IMR-90 (cell line): ENCODE results near the gene MICALL2. TPM values are rescaled to one million over a fixed set of nuclear protein-coding genes. Genes with fewer than 3 reads are reported as not detected.

Experiments used
- ATAC-seq: fragments of 200-7000 bp; cut with Tn5 transposase; 2 replicates; pipeline ENCODE4 v1.9.1; 2020; ENCODE audit warnings: low read depth, mild to moderate bottlenecking, moderate library complexity
- BruUV-seq: library from RNA; stranded (reverse); fragments of 400-500 nt; replicated peaks from 2 replicates; lab custom pipeline; 2021; lab: Mats Ljungman, UMichigan
- CTCF ChIA-PET: fragments of 300-600 bp; formaldehyde crosslinking; extraction: SDS; loops from one replicate; lab custom pipeline; 2021; ENCODE audit warnings: antibody characterized with exemption; lab: Yijun Ruan, JAX
- POLR2A ChIA-PET: fragments of 300-600 bp; sonication (Branson Sonifier 250); formaldehyde crosslinking; loops from one replicate; lab custom pipeline; 2022; ENCODE audit warnings: antibody characterized with exemption; ENCODE audit not compliant: unreplicated experiment; lab: Charles Lee
- DNase-seq: peaks from one replicate; pipeline ENCODE4 v3.0.0; 2013
- H2AFZ ChIP-seq: replicated peaks from 2 replicates; pipeline ENCODE3; 2013; ENCODE audit warnings: low read length, mild to moderate bottlenecking; ENCODE audit not compliant: poor library complexity
- H2AK5ac ChIP-seq: 2 replicates; pipeline ENCODE4 v1.6.1; 2013; ENCODE audit warnings: low read depth, low read length, inconsistent platforms
- H2AK9ac ChIP-seq: replicated peaks from 2 replicates; pipeline ENCODE3; 2013; ENCODE audit warnings: mild to moderate bottlenecking, low read depth, low read length, moderate library complexity; ENCODE audit not compliant: poor library complexity
- H2BK120ac ChIP-seq: 2 replicates; pipeline ENCODE4 v1.6.1; 2013; ENCODE audit warnings: low read depth, low read length, inconsistent platforms
- H2BK15ac ChIP-seq: 3 replicates; pipeline ENCODE4 v1.6.1; 2013; ENCODE audit warnings: low read depth, low read length, inconsistent platforms
- H2BK20ac ChIP-seq: 2 replicates; pipeline ENCODE4 v1.6.1; 2013; ENCODE audit warnings: low read depth, mild to moderate bottlenecking, inconsistent platforms, low read length, moderate library complexity
- H2BK5ac ChIP-seq: 2 replicates; pipeline ENCODE4 v1.6.1; 2013; ENCODE audit warnings: mild to moderate bottlenecking, low read depth, low read length, inconsistent platforms; ENCODE audit not compliant: poor library complexity, severe bottlenecking
- H3K14ac ChIP-seq: replicated peaks from 2 replicates; pipeline ENCODE4 v1.6.1; 2013; ENCODE audit warnings: low read depth, low read length, inconsistent platforms
- H3K18ac ChIP-seq: 2 replicates; pipeline ENCODE4 v1.6.1; 2013; ENCODE audit warnings: low read depth, low read length, control low read depth
- H3K23ac ChIP-seq: 2 replicates; pipeline ENCODE4 v1.6.1; 2013; ENCODE audit warnings: low read depth, low read length, inconsistent platforms
- H3K27ac ChIP-seq: 2 replicates; pipeline ENCODE4 v1.5.1; 2013; ENCODE audit warnings: mild to moderate bottlenecking, control low read depth, low read length; ENCODE audit not compliant: insufficient read depth
- H3K27me3 ChIP-seq: 2 replicates; pipeline ENCODE4 v1.6.1; 2013; ENCODE audit warnings: low read length; ENCODE audit not compliant: control insufficient read depth, insufficient read depth
- H3K36me3 ChIP-seq: 2 replicates; pipeline ENCODE4 v1.6.1; 2013; ENCODE audit warnings: low read length, mixed read lengths; ENCODE audit not compliant: control insufficient read depth, insufficient read depth
- H3K4ac ChIP-seq: 2 replicates; pipeline ENCODE4 v1.6.1; 2013; ENCODE audit warnings: low read depth, low read length, inconsistent platforms
- H3K4me1 ChIP-seq: 2 replicates; pipeline ENCODE4 v1.6.1; 2013; ENCODE audit warnings: low read length, mixed read lengths; ENCODE audit not compliant: control insufficient read depth, insufficient read depth
- H3K4me2 ChIP-seq: 2 replicates; pipeline ENCODE4 v1.6.1; 2013; ENCODE audit warnings: low read depth, mild to moderate bottlenecking, control low read depth, low read length, moderate library complexity
- H3K4me3 ChIP-seq: 2 replicates; pipeline ENCODE4 v1.5.1; 2013; ENCODE audit warnings: low read depth, mild to moderate bottlenecking, control low read depth, low read length, moderate library complexity; ENCODE audit not compliant: insufficient read depth
- H3K56ac ChIP-seq: 2 replicates; pipeline ENCODE4 v1.6.1; 2013; ENCODE audit warnings: low read length, inconsistent platforms; ENCODE audit not compliant: insufficient read depth; ENCODE audit errors: extremely low read depth
- H3K79me1 ChIP-seq, 2 experiments: 2 replicates each; pipeline ENCODE4 v1.6.1; 2013; ENCODE audit warnings: low read length in 2 of 2, inconsistent platforms in 1 of 2, low read depth in 1 of 2
- H3K9ac ChIP-seq: 2 replicates; pipeline ENCODE4 v1.6.1; 2013; ENCODE audit warnings: low read depth, low read length, control low read depth
- H3K9me1 ChIP-seq: 2 replicates; pipeline ENCODE4 v1.6.1; 2013; ENCODE audit warnings: low read length, inconsistent platforms; ENCODE audit not compliant: insufficient read depth
- H3K9me3 ChIP-seq: 2 replicates; pipeline ENCODE4 v1.6.1; 2013; ENCODE audit warnings: low read length; ENCODE audit not compliant: control insufficient read depth, insufficient read depth
- H4K20me1 ChIP-seq: 2 replicates; pipeline ENCODE4 v1.6.1; 2013; ENCODE audit warnings: low read length, inconsistent platforms; ENCODE audit not compliant: insufficient read depth
- H4K5ac ChIP-seq: 2 replicates; pipeline ENCODE4 v1.6.1; 2013; ENCODE audit warnings: mild to moderate bottlenecking, low read depth, low read length, control low read depth
- H4K8ac ChIP-seq, 2 experiments: 2 replicates each; pipeline ENCODE4 v1.6.1; 2013; ENCODE audit warnings: low read depth in 2 of 2, low read length in 2 of 2, control low read depth in 1 of 2, inconsistent platforms in 1 of 2
- H4K91ac ChIP-seq: 2 replicates; pipeline ENCODE4 v1.6.1; 2013; ENCODE audit warnings: low read depth, low read length, inconsistent platforms; ENCODE audit not compliant: insufficient read depth
- BHLHE40 ChIP-seq: fragments of 150-350 bp; IDR thresholded peaks from 2 replicates; pipeline ENCODE4 v1.6.1; 2016; ENCODE audit warnings: mild to moderate bottlenecking, low read depth, low read length
- CHD1 ChIP-seq: IDR thresholded peaks from 2 replicates; pipeline ENCODE4 v1.6.1; 2012; ENCODE audit warnings: low read depth, low read length, improper control_type of control experiment
- RFX5 ChIP-seq: IDR thresholded peaks from 2 replicates; pipeline ENCODE4 v1.8.0; 2012; ENCODE audit warnings: low read depth, mild to moderate bottlenecking, low read length, moderate library complexity
- WGBS, 2 experiments: methylation state at CpG; one replicate each; pipeline versions ENCODE4 v1.1.5 to v1.1.7; 2013; ENCODE audit warnings: missing lambda C conversion rate in 2 of 2; ENCODE audit not compliant: insufficient read length in 1 of 2; ENCODE audit errors: extremely low coverage in 2 of 2; 5-methylcytosine and 5-hydroxymethylcytosine counted together
- dilution Hi-C: fragments of 300-500 bp; cut with HindIII; formaldehyde crosslinking; loops from one replicate; pipeline ENCODE4 v1.14.3; 2018; ENCODE audit warnings: low sequenced_read_pairs; ENCODE audit not compliant: unreplicated experiment
- in situ Hi-C: fragments of 300-500 bp; cut with MboI; formaldehyde crosslinking; loops from 3 replicates; pipeline ENCODE4 v1.14.3; 2019; ENCODE audit warnings: low sequenced_read_pairs, inconsistent platforms, mixed read lengths
- intact Hi-C: fragments of 100-400 bp; cut with micrococcal nuclease; formaldehyde crosslinking; loops from 2 replicates; pipeline ENCODE4 v1.10.0; 2022
- polyA plus RNA-seq, 3 experiments: library from polyadenylated mRNA; depleted of rRNA; stranded (reverse); fragments of >200 nt; gene quantifications; 2 replicates each; pipeline ENCODE4 v1.2.3, GENCODE V29; 2012; ENCODE audit warnings: low replicate concordance in 1 of 3
- total RNA-seq: library from RNA; depleted of rRNA; stranded (reverse); fragments of >200 nt; gene quantifications from 2 replicates; pipeline ENCODE4 v1.2.3, GENCODE V29; 2012

Gene MICALL2
- total and polyA plus RNA-seq, 2 of the 4 experiments (the other 2 are of a cell fraction): 6.6 to 34.1 TPM

DNA sequence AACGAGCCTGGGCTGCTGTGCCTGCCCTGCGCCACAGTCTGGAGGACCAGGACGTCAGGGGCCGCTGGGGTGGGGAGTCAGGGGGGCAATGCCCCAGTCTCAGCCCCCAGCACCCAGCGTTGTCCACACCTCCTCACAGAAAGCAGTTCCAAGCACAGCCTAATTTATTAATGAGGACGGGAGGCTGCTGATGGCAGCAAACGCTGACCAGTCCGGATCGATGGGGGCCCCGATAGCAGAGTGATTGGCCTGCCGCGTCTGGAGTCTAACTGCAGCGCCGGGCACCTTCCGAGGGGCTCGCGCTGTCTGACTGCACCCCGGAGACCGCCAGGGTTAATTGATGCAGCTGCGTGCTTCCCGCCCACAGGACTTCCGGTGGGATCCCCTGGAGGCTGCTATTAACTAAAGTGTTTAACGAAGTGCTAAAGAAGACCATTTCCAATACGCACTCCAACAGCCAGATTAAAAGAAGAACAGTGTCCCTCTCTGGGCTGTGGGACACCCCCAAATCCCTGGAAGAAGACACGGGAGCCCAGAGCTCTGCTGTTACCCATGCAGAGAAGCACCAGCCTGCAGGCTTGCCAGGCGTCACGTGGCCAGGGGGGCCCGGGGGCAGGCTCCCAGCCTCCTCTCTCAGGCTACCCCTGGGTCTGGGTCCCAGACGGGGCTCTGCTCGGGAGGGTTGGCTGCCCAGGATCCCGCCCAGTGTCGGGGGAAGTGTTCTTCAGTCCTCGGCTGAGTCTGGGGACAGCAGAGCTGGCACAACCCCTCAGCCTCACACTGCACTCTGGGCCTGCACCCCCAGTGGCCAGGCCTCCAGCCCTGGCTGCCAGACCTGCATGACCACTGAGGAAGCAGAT, 63.8 kb downstream of the MICALL2 start:
- WGBS, 2 experiments: 58% methylated on average over 12 of the region's 33 CpGs; no CpG with 5 or more reads in 1 of the 2 experiments
- dilution Hi-C loops: no loop called here
- in situ Hi-C loops: no loop called here

More for the DNA sequence above, 63.8 kb downstream of the MICALL2 start:
- no peak overlapping the region for H3K23ac ChIP-seq
- H3K27me3 ChIP-seq: peaks cover 50% of the 10 kb centered on the region
- no peak overlapping the region for H2BK120ac ChIP-seq
- CTCF ChIA-PET: interaction anchor here (0.6 kb wide), 1 partner anchor 166 kb away, joined by 3 read pairs; no protein-coding TSS in a partner anchor
- no peak overlapping the region for H3K4ac ChIP-seq
- H3K79me1 ChIP-seq: no peaks in the 10 kb centered on the region
- H4K8ac ChIP-seq: no peak overlapping the region
- no peak overlapping the region for H3K4me3 ChIP-seq
- no peak overlapping the region for H3K18ac ChIP-seq
- H2BK20ac ChIP-seq: no peak overlapping the region
- H3K56ac ChIP-seq: no peak overlapping the region
- H3K27ac ChIP-seq: no peak overlapping the region
- DNase-seq: no peak
- H3K9ac ChIP-seq: no peak overlapping the region
- H4K91ac ChIP-seq: no peak overlapping the region
- TF ChIP-seq RFX5 (no peak), BHLHE40 (no peak), CHD1 (no peak)
- no peaks in the 10 kb centered on the region for H3K9me1 ChIP-seq
- intact Hi-C loops: no loop called here
- H3K4me2 ChIP-seq: no peak overlapping the region
- ATAC-seq: no peak
- H2AK9ac ChIP-seq: no peak overlapping the region
- POLR2A ChIA-PET: no interaction called here
- no peak overlapping the region for H2BK5ac ChIP-seq
- H4K5ac ChIP-seq: no peak overlapping the region
- H3K36me3 ChIP-seq: no peaks in the 10 kb centered on the region
- no peaks in the 10 kb centered on the region for H4K20me1 ChIP-seq
- no peak overlapping the region for H2AFZ ChIP-seq
- H2AK5ac ChIP-seq: no peak overlapping the region
- no peaks in the 10 kb centered on the region for H3K4me1 ChIP-seq
- H3K9me3 ChIP-seq: peaks cover 20% of the 10 kb centered on the region
- no peak overlapping the region for H3K14ac ChIP-seq
- H2BK15ac ChIP-seq: no peak overlapping the region
- BruUV-seq: no TSS peak
